RWPE1 (cell line): ENCODE results near the gene CGNL1.

Experiments
- CTCF ChIA-PET: fragments of 350-600 bp; sonication (Branson Sonifier 250); formaldehyde crosslinking; extraction: SDS; loops from one replicate; lab custom pipeline; 2021; lab: Yijun Ruan, JAX
- POLR2A ChIA-PET: fragments of 400-600 bp; formaldehyde crosslinking; extraction: SDS; loops from one replicate; lab custom pipeline; 2020; ENCODE audit warnings: antibody characterized with exemption; ENCODE audit not compliant: low non-redundant PET; lab: Yijun Ruan, JAX
- DNase-seq: peaks from one replicate; pipeline ENCODE4 v3.0.0; 2012; ENCODE audit warnings: low spot score
- H3K27ac ChIP-seq: fragments of 450-650 bp; 2 replicates; pipeline ENCODE4 v1.5.1; 2017
- TF ChIP-seq, protein P1 (sequence below): fragments of 450-650 bp; conservative IDR thresholded peaks from 2 replicates; pipeline ENCODE4 v1.5.1; 2017; ENCODE audit warnings: low read depth, mild to moderate bottlenecking

The CGNL1 gene

GRCh38 chr15:57393061-57393460, 16.8 kb downstream of the CGNL1 start:
- CTCF ChIA-PET = no interaction called here
- TF ChIP-seq, protein P1, sequence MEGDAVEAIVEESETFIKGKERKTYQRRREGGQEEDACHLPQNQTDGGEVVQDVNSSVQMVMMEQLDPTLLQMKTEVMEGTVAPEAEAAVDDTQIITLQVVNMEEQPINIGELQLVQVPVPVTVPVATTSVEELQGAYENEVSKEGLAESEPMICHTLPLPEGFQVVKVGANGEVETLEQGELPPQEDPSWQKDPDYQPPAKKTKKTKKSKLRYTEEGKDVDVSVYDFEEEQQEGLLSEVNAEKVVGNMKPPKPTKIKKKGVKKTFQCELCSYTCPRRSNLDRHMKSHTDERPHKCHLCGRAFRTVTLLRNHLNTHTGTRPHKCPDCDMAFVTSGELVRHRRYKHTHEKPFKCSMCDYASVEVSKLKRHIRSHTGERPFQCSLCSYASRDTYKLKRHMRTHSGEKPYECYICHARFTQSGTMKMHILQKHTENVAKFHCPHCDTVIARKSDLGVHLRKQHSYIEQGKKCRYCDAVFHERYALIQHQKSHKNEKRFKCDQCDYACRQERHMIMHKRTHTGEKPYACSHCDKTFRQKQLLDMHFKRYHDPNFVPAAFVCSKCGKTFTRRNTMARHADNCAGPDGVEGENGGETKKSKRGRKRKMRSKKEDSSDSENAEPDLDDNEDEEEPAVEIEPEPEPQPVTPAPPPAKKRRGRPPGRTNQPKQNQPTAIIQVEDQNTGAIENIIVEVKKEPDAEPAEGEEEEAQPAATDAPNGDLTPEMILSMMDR = no peak
- DNase-seq = no peak
- no peak overlapping the region for H3K27ac ChIP-seq
- POLR2A ChIA-PET = no interaction called here

- TF ChIP-seq, protein P1 = no peak
- DNase-seq = peak; percentile 22
- ChIA-PET CTCF (no interaction called here), POLR2A (no interaction called here)
- no peak overlapping the region for H3K27ac ChIP-seq
Measured at GRCh38 chr15:57395292-57395691, 19.0 kb downstream of the CGNL1 start.

- DNase-seq = no peak
- TF ChIP-seq, protein P1 = no peak
- CTCF ChIA-PET = no interaction called here
- H3K27ac ChIP-seq = no peak overlapping the region
- POLR2A ChIA-PET = no interaction called here
Measured at GRCh38 chr15:57398336-57398735, 22.0 kb downstream of the CGNL1 start.

GRCh38 chr15:57401546-57401945, 25.2 kb downstream of the CGNL1 start:
- no peak overlapping the region for H3K27ac ChIP-seq
- DNase-seq = no peak
- ChIA-PET CTCF (interaction anchor here (0.6 kb wide), 1 partner anchor 84 kb away, joined by 3 read pairs; no protein-coding TSS in a partner anchor), POLR2A (no interaction called here)
- TF ChIP-seq, protein P1 = no peak

- DNase-seq = no peak
- TF ChIP-seq, protein P1 = no peak
- POLR2A ChIA-PET = no interaction called here
- CTCF ChIA-PET = no interaction called here
- H3K27ac ChIP-seq = no peak overlapping the region
Measured at GRCh38 chr15:57403017-57403416, 26.7 kb downstream of the CGNL1 start.

DNA sequence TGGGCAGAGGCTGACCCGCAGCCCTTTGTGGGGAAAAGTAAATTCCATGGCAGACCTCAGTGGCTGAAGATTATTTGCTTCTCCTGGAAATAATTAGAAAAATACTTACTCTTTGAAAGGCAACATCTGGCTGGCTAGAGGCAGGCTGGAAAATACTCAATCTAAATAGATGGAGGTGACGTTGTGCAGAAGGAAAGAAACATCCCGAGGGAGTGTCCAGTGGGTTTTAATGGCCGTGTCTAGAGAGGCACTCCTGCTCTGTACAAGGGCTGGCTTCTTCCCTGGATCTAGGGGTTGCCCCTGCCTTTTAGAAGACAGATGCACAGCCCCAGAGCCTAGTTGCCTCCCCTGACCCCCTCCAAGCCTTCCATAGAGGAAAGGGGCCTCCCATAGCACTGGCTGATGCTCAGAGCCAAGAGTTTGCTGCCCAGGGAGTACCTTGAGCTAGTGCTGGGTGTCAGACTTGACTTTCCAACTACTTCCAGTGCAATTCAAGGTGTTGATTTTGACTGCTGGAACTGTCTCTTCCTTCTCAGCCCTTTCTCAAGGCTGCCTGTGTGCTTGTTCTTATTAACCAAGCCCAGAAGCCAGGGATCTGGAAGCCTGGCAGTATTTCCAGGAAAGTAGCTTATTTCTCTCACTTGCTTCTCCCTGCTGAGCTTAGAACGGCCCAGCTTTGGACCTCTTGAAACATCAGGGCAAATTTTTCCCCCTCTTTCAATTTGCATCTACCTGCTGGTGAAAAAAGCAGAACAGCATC, 27.4 kb downstream of the CGNL1 start:
- DNase-seq = no peak
- H3K27ac ChIP-seq = no peak overlapping the region
- TF ChIP-seq, protein P1 = no peak
- ChIA-PET POLR2A (no interaction called here), CTCF (interaction anchor here (0.6 kb wide), 1 partner anchor 36 kb away, joined by 3 read pairs; no protein-coding TSS in a partner anchor)
